Measurements from ENCODE around the gene LYRM9.

GRCh38 chr17:27860971-27861664 lies 32.0 kb downstream of the LYRM9 start:
- TF ChIP-seq CTCF (conservative IDR thresholded peaks at IDR 0.05; ENCODE audit: low read depth, low read length) = no peak
- TF ChIP-seq EZH2 (IDR thresholded peaks at IDR 0.05; ENCODE audit: borderline replicate concordance, low read depth, low read length, poor library complexity, severe bottlenecking) = no peak

Data from A673 (cell line).